A549 (cell line): ENCODE data around the gene TENM3. TPM values are rescaled to one million over a fixed set of nuclear protein-coding genes. Genes with fewer than 3 reads are reported as not detected.

Experiments
- ATAC-seq, 2 experiments: fragments of 200-7000 bp in 1 of 2; fragments of >200 bp in 1 of 2; cut with Nextera tagmentation in 1 of 2; cut with Tn5 transposase in 1 of 2; 3 replicates each; pipeline versions ENCODE4 v1.8.0 to v1.9.1; 2018 to 2020; ENCODE audit warnings: mild to moderate bottlenecking in 1 of 2, moderate library complexity in 1 of 2
- CTCF ChIA-PET: fragments of 300-600 bp; sonication (Branson Sonifier 250); formaldehyde crosslinking; extraction: SDS; loops from one replicate; lab custom pipeline; 2021; ENCODE audit warnings: antibody characterized with exemption, inconsistent platforms; lab: Yijun Ruan, JAX
- POLR2A ChIA-PET: fragments of 350-600 bp; formaldehyde crosslinking; extraction: SDS; loops from one replicate; lab custom pipeline; 2021; ENCODE audit warnings: antibody characterized with exemption, inconsistent platforms; lab: Yijun Ruan, JAX
- DNase-seq, 2 experiments: peaks; one replicate each; pipeline versions ENCODE4 v3.0.0 to v3.0.0-alpha.2; 2011 to 2016; ENCODE audit warnings: low read depth in 1 of 2, low spot score in 1 of 2
- FAIRE-seq: peaks from 2 replicates; lab custom pipeline; 2011; peaks lifted over from hg19 to GRCh38; lab: Jason Lieb, UNC
- H3K27ac ChIP-seq, 2 experiments: fragments of >200 bp; sonication (Bioruptor Twin); formaldehyde crosslinking; 3 replicates each; pipeline ENCODE4 v1.5.1; 2016 to 2017
- H3K4me1 ChIP-seq: fragments of >200 bp; sonication (Bioruptor Twin); formaldehyde crosslinking; 3 replicates; pipeline ENCODE4 v1.6.1; 2016
- H3K4me2 ChIP-seq: fragments of >200 bp; sonication (Bioruptor Twin); formaldehyde crosslinking; 3 replicates; pipeline ENCODE4 v1.6.1; 2016
- H3K4me3 ChIP-seq: fragments of >200 bp; sonication (Bioruptor Twin); formaldehyde crosslinking; 3 replicates; pipeline ENCODE4 v1.5.1; 2016
- H3K9me3 ChIP-seq: fragments of >200 bp; sonication (Bioruptor Twin); formaldehyde crosslinking; 3 replicates; pipeline ENCODE4 v1.6.1; 2016
- CBX8 ChIP-seq: fragments of 200-600 bp; sonication (generic); IDR thresholded peaks from 2 replicates; pipeline ENCODE4 v1.6.1; 2016
- EHMT2 ChIP-seq: fragments of 200-600 bp; sonication (generic); IDR thresholded peaks from 2 replicates; pipeline ENCODE4 v1.6.1; 2016; ENCODE audit warnings: antibody characterized with exemption, low read depth, mild to moderate bottlenecking, moderate library complexity
- ESRRA ChIP-seq: fragments of 150-350 bp; IDR thresholded peaks from 2 replicates; pipeline ENCODE4 v1.6.1; 2014; ENCODE audit warnings: mild to moderate bottlenecking, low read length, borderline replicate concordance
- FOSB ChIP-seq: fragments of 250-450 bp; sonication (Bioruptor Pico); IDR thresholded peaks from 2 replicates; pipeline ENCODE4 v1.5.0; 2020; ENCODE audit warnings: mild to moderate bottlenecking, moderate library complexity
- FOSL2 ChIP-seq, 2 experiments: fragments of 450-650 bp in 1 of 2; fragments of >200 bp in 1 of 2; sonication (Bioruptor Twin) in 1 of 2; formaldehyde crosslinking; IDR thresholded peaks; 2 replicates each; pipeline versions ENCODE4 v1.5.0 to v1.6.1; 2016 to 2020; ENCODE audit warnings: mild to moderate bottlenecking in 1 of 2, moderate library complexity in 1 of 2
- HOXB5 ChIP-seq: fragments of 250-450 bp; sonication (Bioruptor Pico); IDR thresholded peaks from 2 replicates; pipeline ENCODE4 v1.5.0; 2020; ENCODE audit warnings: mild to moderate bottlenecking, moderate library complexity
- JUN ChIP-seq, 2 experiments: fragments of >200 bp; sonication (Bioruptor Twin); formaldehyde crosslinking; IDR thresholded peaks; 2 replicates in 1 of 2; 3 replicates in 1 of 2; pipeline ENCODE4 v1.6.1; 2016 to 2017
- KDM5A ChIP-seq: fragments of 200-600 bp; sonication (generic); IDR thresholded peaks from 2 replicates; pipeline ENCODE4 v1.6.1; 2016; ENCODE audit warnings: antibody characterized with exemption, mild to moderate bottlenecking
- PHF8 ChIP-seq: fragments of 200-600 bp; sonication (generic); IDR thresholded peaks from 2 replicates; pipeline ENCODE4 v1.6.1; 2016; ENCODE audit warnings: low read depth, mild to moderate bottlenecking, antibody characterized with exemption, moderate library complexity, borderline replicate concordance
- RCOR1 ChIP-seq: fragments of 150-350 bp; IDR thresholded peaks from 2 replicates; pipeline ENCODE4 v1.6.1; 2014; ENCODE audit warnings: antibody characterized with exemption, low read length, low read depth
- WGBS: methylation state at CpG from one replicate; pipeline ENCODE4 v1.1.6; 2017; ENCODE audit errors: missing lambda C conversion rate; 5-methylcytosine and 5-hydroxymethylcytosine counted together
- polyA plus RNA-seq, 4 experiments: library from polyadenylated mRNA; depleted of rRNA in 3 of 4; stranded (reverse); fragments of >200 nt; fragmentation: RNase III in 1 of 4; extraction: RNeasy Plus Mini Kit Qiagen cat#74134 plus additional on column Dnase treatment in 1 of 4; gene quantifications; 2 replicates in 3 of 4; 3 replicates in 1 of 4; pipeline ENCODE4 v1.2.3, GENCODE V29; 2011 to 2017
- TF ChIP-seq, protein P1 (sequence below): fragments of >200 bp; sonication (Bioruptor Twin); formaldehyde crosslinking; IDR thresholded peaks from 3 replicates; pipeline ENCODE4 v1.6.1; 2016
- TF ChIP-seq, protein P2 (sequence below): fragments of >200 bp; sonication (Bioruptor Twin); formaldehyde crosslinking; IDR thresholded peaks from 3 replicates; pipeline ENCODE4 v1.5.1; 2016
- TF ChIP-seq, protein P3 (sequence below): IDR thresholded peaks from 2 replicates; pipeline ENCODE4 v1.6.1; 2012
- TF ChIP-seq, protein P4 (sequence below): fragments of 250-450 bp; sonication (Bioruptor Pico); IDR thresholded peaks from 2 replicates; pipeline ENCODE4 v1.5.0; 2020; ENCODE audit warnings: low read depth, mild to moderate bottlenecking, moderate library complexity
- TF ChIP-seq, protein P5 (sequence below): IDR thresholded peaks from 2 replicates; pipeline ENCODE4 v1.6.1; 2012
- TF ChIP-seq, protein P6 (sequence below): fragments of 450-650 bp; IDR thresholded peaks from 2 replicates; pipeline ENCODE4 v1.6.1; 2014; ENCODE audit warnings: antibody characterized with exemption
- TF ChIP-seq, protein P7 (sequence below): fragments of 200-600 bp; sonication (generic); IDR thresholded peaks from 2 replicates; pipeline ENCODE4 v1.6.1; 2016; ENCODE audit warnings: antibody characterized with exemption, mild to moderate bottlenecking, moderate library complexity

The TENM3 gene
- polyA plus RNA-seq, 2 of the 4 experiments (the other 2 are of a cell fraction): 2.4 to 7.3 TPM

DNA sequence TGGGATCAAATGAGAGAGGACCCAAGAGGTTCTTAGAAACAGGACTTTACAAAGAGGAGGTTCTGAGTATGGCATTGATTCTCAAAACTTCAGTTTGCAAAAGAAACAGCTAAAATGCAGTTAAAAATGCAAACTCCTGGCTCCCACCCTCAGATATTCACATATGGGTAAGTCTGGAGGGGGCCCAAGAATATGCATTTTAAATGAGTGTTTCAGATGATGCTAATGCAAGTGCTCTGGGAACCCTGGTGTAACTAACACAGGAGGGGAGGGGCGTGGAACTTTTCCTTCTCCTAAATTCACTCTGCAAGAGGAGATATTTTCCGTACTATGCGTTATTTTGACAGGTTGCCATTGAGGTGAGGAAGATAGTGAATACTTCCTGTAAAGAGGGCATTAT is 168.2 kb downstream of the TENM3 start:
- FAIRE-seq (no peak), ATAC-seq (no peak), DNase-seq (no peak)
- Histone ChIP-seq H3K4me1 (no peaks in the 10 kb centered on the region), H3K9me3 (no peaks in the 10 kb centered on the region), H3K4me3 (no peak overlapping the region), H3K27ac (no peak overlapping the region), H3K4me2 (no peak overlapping the region)
- 53% methylated on average over 3 of the region's 3 CpGs for WGBS
- CTCF ChIA-PET: no interaction called here
- no peak for TF ChIP-seq FOSL2 (IDR thresholded peaks at IDR 0.05)
- no peak for TF ChIP-seq FOSL2 (CRISPR knock-in tag; IDR thresholded peaks at IDR 0.05)
- no peak for TF ChIP-seq FOSB (CRISPR knock-in tag)
- TF ChIP-seq, protein P1, sequence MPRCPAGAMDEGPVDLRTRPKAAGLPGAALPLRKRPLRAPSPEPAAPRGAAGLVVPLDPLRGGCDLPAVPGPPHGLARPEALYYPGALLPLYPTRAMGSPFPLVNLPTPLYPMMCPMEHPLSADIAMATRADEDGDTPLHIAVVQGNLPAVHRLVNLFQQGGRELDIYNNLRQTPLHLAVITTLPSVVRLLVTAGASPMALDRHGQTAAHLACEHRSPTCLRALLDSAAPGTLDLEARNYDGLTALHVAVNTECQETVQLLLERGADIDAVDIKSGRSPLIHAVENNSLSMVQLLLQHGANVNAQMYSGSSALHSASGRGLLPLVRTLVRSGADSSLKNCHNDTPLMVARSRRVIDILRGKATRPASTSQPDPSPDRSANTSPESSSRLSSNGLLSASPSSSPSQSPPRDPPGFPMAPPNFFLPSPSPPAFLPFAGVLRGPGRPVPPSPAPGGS: no peak
- TF ChIP-seq, protein P2, sequence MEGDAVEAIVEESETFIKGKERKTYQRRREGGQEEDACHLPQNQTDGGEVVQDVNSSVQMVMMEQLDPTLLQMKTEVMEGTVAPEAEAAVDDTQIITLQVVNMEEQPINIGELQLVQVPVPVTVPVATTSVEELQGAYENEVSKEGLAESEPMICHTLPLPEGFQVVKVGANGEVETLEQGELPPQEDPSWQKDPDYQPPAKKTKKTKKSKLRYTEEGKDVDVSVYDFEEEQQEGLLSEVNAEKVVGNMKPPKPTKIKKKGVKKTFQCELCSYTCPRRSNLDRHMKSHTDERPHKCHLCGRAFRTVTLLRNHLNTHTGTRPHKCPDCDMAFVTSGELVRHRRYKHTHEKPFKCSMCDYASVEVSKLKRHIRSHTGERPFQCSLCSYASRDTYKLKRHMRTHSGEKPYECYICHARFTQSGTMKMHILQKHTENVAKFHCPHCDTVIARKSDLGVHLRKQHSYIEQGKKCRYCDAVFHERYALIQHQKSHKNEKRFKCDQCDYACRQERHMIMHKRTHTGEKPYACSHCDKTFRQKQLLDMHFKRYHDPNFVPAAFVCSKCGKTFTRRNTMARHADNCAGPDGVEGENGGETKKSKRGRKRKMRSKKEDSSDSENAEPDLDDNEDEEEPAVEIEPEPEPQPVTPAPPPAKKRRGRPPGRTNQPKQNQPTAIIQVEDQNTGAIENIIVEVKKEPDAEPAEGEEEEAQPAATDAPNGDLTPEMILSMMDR: no peak
- no peak for TF ChIP-seq JUN (IDR thresholded peaks at IDR 0.05)
- no peak for TF ChIP-seq EHMT2
- TF ChIP-seq CBX8: no peak
- TF ChIP-seq, protein P3, sequence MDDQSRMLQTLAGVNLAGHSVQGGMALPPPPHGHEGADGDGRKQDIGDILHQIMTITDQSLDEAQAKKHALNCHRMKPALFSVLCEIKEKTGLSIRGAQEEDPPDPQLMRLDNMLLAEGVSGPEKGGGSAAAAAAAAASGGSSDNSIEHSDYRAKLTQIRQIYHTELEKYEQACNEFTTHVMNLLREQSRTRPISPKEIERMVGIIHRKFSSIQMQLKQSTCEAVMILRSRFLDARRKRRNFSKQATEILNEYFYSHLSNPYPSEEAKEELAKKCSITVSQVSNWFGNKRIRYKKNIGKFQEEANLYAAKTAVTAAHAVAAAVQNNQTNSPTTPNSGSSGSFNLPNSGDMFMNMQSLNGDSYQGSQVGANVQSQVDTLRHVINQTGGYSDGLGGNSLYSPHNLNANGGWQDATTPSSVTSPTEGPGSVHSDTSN: no peak
- TF ChIP-seq, protein P4, sequence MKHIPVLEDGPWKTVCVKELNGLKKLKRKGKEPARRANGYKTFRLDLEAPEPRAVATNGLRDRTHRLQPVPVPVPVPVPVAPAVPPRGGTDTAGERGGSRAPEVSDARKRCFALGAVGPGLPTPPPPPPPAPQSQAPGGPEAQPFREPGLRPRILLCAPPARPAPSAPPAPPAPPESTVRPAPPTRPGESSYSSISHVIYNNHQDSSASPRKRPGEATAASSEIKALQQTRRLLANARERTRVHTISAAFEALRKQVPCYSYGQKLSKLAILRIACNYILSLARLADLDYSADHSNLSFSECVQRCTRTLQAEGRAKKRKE (CRISPR knock-in tag): no peak
- no peak for TF ChIP-seq ESRRA
- TF ChIP-seq, protein P5, sequence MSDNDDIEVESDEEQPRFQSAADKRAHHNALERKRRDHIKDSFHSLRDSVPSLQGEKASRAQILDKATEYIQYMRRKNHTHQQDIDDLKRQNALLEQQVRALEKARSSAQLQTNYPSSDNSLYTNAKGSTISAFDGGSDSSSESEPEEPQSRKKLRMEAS: no peak
- TF ChIP-seq RCOR1: no peak
- TF ChIP-seq HOXB5 (CRISPR knock-in tag): no peak
- POLR2A ChIA-PET: no interaction called here

DNA sequence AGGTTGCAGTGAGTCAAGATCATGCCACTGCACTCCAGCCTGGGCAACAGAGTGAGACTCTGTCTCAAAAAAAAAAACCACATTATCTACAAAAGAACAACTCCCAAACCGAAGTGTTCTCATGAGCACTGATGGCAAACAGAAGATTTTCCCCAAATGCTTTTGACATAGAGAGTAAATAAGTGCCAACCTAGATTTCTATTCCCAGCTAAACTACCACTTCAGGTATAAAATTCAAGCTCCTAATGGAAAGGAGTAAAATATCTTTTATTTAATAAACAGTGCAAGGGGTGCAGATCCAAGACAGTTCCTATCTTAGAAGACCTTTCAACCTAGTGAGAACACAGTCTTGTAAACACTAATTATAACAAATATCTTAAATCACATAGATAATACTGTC is 170.3 kb downstream of the TENM3 start:
- Histone ChIP-seq H3K27ac (no peak overlapping the region), H3K4me1 (no peaks in the 10 kb centered on the region), H3K4me2 (no peak overlapping the region), H3K9me3 (no peaks in the 10 kb centered on the region), H3K4me3 (no peak overlapping the region)
- CTCF ChIA-PET: no interaction called here
- POLR2A ChIA-PET: no interaction called here
- no peak for FAIRE-seq
- no peak for ATAC-seq
- 0% methylated on average over 1 of the region's 1 CpG for WGBS
- no peak for DNase-seq
- TF ChIP-seq KDM5A (no peak), PHF8 (no peak)
- TF ChIP-seq, protein P6, sequence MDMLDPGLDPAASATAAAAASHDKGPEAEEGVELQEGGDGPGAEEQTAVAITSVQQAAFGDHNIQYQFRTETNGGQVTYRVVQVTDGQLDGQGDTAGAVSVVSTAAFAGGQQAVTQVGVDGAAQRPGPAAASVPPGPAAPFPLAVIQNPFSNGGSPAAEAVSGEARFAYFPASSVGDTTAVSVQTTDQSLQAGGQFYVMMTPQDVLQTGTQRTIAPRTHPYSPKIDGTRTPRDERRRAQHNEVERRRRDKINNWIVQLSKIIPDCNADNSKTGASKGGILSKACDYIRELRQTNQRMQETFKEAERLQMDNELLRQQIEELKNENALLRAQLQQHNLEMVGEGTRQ: no peak
- TF ChIP-seq, protein P7, sequence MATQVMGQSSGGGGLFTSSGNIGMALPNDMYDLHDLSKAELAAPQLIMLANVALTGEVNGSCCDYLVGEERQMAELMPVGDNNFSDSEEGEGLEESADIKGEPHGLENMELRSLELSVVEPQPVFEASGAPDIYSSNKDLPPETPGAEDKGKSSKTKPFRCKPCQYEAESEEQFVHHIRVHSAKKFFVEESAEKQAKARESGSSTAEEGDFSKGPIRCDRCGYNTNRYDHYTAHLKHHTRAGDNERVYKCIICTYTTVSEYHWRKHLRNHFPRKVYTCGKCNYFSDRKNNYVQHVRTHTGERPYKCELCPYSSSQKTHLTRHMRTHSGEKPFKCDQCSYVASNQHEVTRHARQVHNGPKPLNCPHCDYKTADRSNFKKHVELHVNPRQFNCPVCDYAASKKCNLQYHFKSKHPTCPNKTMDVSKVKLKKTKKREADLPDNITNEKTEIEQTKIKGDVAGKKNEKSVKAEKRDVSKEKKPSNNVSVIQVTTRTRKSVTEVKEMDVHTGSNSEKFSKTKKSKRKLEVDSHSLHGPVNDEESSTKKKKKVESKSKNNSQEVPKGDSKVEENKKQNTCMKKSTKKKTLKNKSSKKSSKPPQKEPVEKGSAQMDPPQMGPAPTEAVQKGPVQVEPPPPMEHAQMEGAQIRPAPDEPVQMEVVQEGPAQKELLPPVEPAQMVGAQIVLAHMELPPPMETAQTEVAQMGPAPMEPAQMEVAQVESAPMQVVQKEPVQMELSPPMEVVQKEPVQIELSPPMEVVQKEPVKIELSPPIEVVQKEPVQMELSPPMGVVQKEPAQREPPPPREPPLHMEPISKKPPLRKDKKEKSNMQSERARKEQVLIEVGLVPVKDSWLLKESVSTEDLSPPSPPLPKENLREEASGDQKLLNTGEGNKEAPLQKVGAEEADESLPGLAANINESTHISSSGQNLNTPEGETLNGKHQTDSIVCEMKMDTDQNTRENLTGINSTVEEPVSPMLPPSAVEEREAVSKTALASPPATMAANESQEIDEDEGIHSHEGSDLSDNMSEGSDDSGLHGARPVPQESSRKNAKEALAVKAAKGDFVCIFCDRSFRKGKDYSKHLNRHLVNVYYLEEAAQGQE: no peak
